Measurements from ENCODE around the gene BRIX1. TPM values are rescaled to one million over a fixed set of nuclear protein-coding genes. Genes with fewer than 3 reads are reported as not detected.

Gene BRIX1
- total RNA-seq, 4 donors from 2014 or later: 21.9 to 33.3 (median 29.8) TPM

- no peak for DNase-seq (ENCODE audit: low spot score in 2 of 2)
These were observed 23.1 kb upstream of the BRIX1 start for GRCh38 chr5:34892414-34892813.

GRCh38 chr5:34894716-34895115, 20.8 kb upstream of the BRIX1 start:
- H3K4me3 ChIP-seq: no peak overlapping the region
- H3K27me3 ChIP-seq: no peaks in the 10 kb centered on the region
- DNase-seq (ENCODE audit: low spot score in 2 of 2): no peak
- WGBS: 100% methylated on average over 1 of the region's 1 CpG
- TF ChIP-seq POLR2AphosphoS5 (IDR thresholded peaks at IDR 0.05) (no peak), POLR2A (IDR thresholded peaks at IDR 0.05) (no peak), CTCF (IDR thresholded peaks at IDR 0.05) (no peak), EP300 (IDR thresholded peaks at IDR 0.05) (no peak)
- H3K36me3 ChIP-seq: no peaks in the 10 kb centered on the region
- no peak overlapping the region for H3K27ac ChIP-seq
- peaks cover 2% of the 10 kb centered on the region for H3K4me1 ChIP-seq
- H3K9me3 ChIP-seq: no peaks in the 10 kb centered on the region

More at GRCh38 chr5:34892414-34892813, 23.1 kb upstream of the BRIX1 start:
- H3K4me1 ChIP-seq: peaks cover 2% of the 10 kb centered on the region
- WGBS: 82% methylated on average over 6 of the region's 6 CpGs
- no peaks in the 10 kb centered on the region for H3K27me3 ChIP-seq
- no peaks in the 10 kb centered on the region for H3K36me3 ChIP-seq
- H3K9me3 ChIP-seq: no peaks in the 10 kb centered on the region
- TF ChIP-seq POLR2AphosphoS5 (IDR thresholded peaks at IDR 0.05): no peak
- TF ChIP-seq EP300 (IDR thresholded peaks at IDR 0.05): no peak
- H3K27ac ChIP-seq: no peak overlapping the region
- H3K4me3 ChIP-seq: no peak overlapping the region

GRCh38 chr5:34895641-34896419, 19.7 kb upstream of the BRIX1 start:
- H3K4me3 ChIP-seq: no peak overlapping the region
- TF ChIP-seq POLR2AphosphoS5 (IDR thresholded peaks at IDR 0.05) (no peak), CTCF (IDR thresholded peaks at IDR 0.05) (no peak), POLR2A (IDR thresholded peaks at IDR 0.05) (no peak), EP300 (IDR thresholded peaks at IDR 0.05) (no peak)
- no peak overlapping the region for H3K27ac ChIP-seq
- peaks cover 2% of the 10 kb centered on the region for H3K4me1 ChIP-seq
- no peaks in the 10 kb centered on the region for H3K36me3 ChIP-seq
- H3K9me3 ChIP-seq: no peaks in the 10 kb centered on the region
- DNase-seq (ENCODE audit: low spot score in 2 of 2): no peak
- no peaks in the 10 kb centered on the region for H3K27me3 ChIP-seq
- 83% methylated on average over 2 of the region's 2 CpGs for WGBS

GRCh38 chr5:34897646-34898045, 17.9 kb upstream of the BRIX1 start:
- Histone ChIP-seq H3K36me3 (peaks cover 4% of the 10 kb centered on the region), H3K27me3 (no peaks in the 10 kb centered on the region), H3K4me1 (no peaks in the 10 kb centered on the region), H3K9me3 (no peaks in the 10 kb centered on the region), H3K4me3 (no peak overlapping the region), H3K27ac (no peak overlapping the region)
- TF ChIP-seq POLR2A (IDR thresholded peaks at IDR 0.05) (no peak), CTCF (IDR thresholded peaks at IDR 0.05) (no peak), POLR2AphosphoS5 (IDR thresholded peaks at IDR 0.05) (no peak)
- DNase-seq (ENCODE audit: low spot score in 2 of 2): no peak

- H3K9me3 ChIP-seq: no peaks in the 10 kb centered on the region
- TF ChIP-seq CTCF (IDR thresholded peaks at IDR 0.05) (peak; percentile 68 to 81), POLR2AphosphoS5 (IDR thresholded peaks at IDR 0.05) (no peak)
- 7% methylated on average over 3 of the region's 3 CpGs for WGBS
- H3K4me1 ChIP-seq: no peaks in the 10 kb centered on the region
- H3K27me3 ChIP-seq: no peaks in the 10 kb centered on the region
- peak in 1 of 2 donors; percentile 69 for DNase-seq (ENCODE audit: low spot score in 2 of 2)
- no peak overlapping the region for H3K4me3 ChIP-seq
- peaks cover 4% of the 10 kb centered on the region for H3K36me3 ChIP-seq
- no peak overlapping the region for H3K27ac ChIP-seq
These were observed 17.1 kb upstream of the BRIX1 start for GRCh38 chr5:34898258-34898895.

Data from suprapubic skin (tissue), 4 donors.